C1 segment of cervical spinal cord (tissue), 14 donors: Measurements from ENCODE around the gene MYO1E.
"Not testable (repeated sequence)": the region's sequence is repeated elsewhere in the genome, so short reads cannot be mapped to it uniquely, and the experiment has no call there.

Source experiments
- DNase-seq, 14 donors: peaks; one replicate each; lab custom pipeline; 2025; lab: John Stamatoyannopoulos, UW

MYO1E gene

GRCh38 chr15:59372352-59373211, at the start of gene MYO1E:
TSS of gene MYO1E (minus strand) at chr15:59372871. CDS start at chr15:59372500, 371 bp downstream.
- peak; percentile 18 to 98 (median 90) for DNase-seq

DNA sequence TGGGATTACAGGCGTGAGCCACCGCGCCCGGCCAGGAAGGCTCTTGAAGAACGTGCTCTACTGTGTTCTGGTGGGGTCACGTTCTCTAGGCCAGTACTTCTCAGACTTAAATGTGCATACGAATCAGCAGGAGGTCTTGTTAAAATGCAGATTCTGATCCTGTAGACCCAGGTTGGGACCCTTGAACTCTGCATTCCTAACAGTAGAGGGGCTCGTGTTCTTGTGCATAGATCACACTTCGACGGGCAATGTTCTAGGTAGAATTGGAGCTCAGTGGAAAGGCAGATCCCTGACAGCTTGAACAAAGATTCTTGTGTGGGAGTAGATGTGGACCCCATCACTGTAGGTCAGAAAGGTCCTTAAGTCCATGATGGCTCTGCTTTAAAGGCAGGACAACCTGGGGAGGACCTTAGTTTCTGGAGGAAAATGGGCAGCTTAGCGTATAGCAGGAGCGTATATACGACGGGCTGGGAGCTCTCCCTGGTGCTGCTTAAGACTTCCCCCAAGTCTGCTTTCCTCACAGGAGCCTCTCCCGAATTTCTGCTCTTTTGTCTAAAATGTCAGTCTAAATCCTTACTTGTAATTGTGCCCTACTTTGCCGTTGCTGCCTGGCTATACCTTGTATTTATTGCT, 48.4 kb upstream of the MYO1E start:
- no peak for DNase-seq

DNA sequence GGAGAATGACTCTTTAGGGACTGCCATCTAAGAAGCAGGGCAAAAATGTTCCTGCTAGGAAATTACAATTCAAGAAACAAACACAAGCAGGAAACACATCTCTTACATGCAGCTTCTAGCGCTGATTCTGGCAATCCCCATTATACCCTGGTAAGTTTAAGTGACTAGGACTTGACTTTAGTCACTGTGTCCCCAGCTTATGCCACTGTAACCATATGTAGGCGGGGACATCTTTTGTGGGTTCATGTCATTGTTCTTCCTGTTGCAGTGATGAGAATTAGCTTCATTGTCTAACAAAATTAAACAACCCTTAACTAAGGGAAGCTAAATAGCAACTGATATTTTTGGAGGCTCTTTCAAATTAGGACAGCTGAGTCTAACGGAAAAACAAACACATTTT, 47.4 kb upstream of the MYO1E start:
- DNase-seq: no peak

DNA sequence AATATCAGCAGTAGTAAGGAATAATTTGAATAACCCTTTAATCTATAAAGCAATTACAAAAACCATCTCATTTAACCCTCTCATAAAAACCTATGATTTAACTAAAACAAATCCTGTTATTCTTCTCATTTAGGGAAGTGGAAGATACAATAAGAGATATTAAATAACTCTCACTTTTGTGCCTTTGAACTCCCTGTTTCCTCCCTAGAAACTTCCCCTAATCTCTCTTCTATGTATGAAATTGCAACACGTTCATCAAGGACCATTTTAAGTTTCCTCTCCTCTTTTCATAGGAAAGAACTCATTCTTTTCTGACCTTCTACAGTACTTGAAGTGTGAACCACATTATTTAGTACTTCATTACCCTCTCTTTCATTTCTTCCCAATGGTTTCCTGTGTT, 46.5 kb upstream of the MYO1E start:
- DNase-seq: no peak

DNA sequence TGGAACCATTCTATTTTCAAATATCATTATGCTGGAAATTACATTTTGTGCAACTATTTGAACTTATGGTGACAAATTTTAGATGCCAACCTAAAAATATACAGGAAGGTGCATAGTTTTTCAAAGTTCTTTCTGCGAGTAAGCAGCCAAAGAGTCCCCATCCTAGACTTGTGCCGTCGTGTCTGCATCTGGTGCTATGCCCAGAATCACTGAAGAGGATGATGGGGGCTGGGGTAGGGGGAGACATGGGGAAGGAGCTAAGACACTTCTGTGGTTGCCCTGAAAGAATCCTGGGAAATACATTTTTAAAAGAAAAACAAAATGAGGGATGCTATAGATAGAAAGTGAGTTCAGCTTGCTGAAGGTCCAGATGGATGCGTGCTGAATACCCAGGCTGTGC, 44.1 kb upstream of the MYO1E start:
- DNase-seq: no peak

- DNase-seq: no peak
These were observed 40.9 kb upstream of the MYO1E start for GRCh38 chr15:59413577-59413976.

- no peak for DNase-seq
These were observed 37.8 kb upstream of the MYO1E start for GRCh38 chr15:59410391-59410896.

- DNase-seq: no peak
These were observed 35.3 kb upstream of the MYO1E start for GRCh38 chr15:59407946-59408345.

GRCh38 chr15:59406446-59406845, 33.8 kb upstream of the MYO1E start:
- no peak for DNase-seq

GRCh38 chr15:59405079-59405478, 32.4 kb upstream of the MYO1E start:
- no peak for DNase-seq

DNA sequence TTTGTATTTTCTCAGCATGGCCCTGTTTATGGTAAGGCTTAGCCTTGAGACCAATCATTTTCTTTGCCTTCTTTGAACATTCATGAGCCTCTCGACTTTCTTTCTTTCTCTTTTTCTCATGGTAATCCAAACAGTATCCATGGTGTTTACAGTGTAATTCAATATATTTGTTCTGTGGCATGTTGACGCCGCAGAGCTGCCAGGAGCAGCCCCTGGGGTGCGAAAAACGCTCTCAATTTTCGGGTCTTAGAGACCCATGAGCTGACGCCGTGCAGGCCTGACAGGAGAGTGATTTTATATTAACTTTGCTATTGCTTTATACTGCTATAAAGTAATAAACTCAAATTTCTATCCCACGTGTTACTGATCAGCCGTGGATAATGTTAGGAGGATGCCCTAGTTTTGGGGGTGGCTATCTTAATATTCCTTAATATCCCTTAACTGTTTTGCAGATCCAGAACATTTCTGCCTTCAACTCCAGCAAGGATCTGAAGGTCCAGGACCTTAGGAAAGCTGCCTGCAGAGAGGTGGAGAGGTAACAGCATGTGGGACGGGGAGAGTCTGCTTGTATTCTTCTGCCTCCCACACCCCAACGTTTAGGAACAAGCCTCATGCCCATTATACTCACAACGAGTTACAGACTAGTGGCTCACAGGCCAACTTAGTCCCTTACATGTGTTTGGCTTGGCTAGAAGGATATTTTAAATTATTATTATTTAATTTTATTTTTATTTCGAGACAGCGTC, 29.3 kb upstream of the MYO1E start:
- DNase-seq: no peak

DNA sequence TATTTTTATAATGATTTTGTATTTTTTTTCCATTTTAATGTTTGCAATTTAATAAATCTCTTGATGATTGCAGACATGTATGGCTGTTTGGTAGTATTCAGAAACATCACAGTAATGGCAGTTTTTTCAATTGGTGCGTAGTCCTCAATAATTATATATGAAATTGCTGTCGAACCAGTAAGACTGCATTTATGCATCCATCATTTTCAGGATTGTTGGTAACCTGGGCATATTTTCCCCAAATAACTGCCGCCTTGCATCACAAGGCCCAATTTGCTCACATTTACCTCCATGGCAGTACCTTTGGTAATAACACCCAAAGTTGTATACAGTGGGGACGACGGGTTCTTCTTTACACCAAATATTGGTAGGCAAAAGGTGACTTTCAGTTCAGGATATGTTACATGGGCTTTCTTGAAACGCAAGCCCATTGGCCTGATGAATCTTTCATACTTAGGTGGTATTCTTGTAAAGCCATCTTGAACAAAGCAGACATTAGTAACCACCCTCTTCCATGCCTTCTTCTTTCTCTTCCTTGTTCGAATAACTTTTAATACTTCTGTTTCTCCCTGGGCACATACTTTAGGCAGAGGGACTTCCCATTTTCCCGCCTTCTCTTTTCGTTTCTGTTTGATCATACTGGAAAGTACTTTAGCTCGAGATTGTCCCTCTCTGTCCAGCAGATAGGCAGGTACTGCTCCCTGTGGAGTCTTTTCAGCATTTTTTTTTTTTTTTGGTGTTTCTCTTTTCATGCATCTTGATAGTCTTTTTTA, 28.6 kb upstream of the MYO1E start:
- not testable (repeated sequence) for DNase-seq

DNA sequence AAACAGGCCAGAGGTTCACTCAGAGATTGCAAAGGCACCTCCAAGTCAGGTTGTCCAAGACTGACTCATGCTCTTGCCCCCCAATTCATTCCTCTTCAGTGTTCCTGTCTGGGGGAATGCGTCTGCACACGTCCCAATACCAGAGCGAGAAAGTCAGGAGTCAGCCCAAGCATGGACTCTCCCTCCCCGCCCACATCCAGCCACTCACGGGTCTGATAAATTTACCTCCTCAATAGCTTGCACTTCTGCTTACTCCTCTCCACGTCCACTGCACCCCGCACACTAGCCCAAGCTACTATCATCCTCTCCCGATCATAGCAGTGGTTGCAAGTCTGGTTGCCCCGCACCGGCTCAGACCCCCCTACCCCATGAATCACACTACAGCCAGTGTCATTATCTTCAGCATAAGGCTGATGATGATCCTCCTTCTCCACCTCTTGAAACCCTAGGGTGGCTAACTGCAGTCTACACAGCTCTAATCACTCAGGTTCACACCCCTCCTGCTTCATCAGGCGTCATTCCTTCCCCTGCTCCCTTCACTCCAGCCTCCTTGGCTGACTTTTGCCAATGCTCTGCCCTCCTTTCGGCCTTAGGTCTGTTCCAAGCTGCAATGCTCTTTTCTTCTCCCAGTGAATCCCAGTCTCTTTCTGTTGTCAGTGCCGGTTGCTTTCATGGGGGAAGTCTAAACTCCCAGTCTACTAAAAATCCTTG, 27.6 kb upstream of the MYO1E start:
- DNase-seq: peak in 1 of 14 donors; percentile 21

DNA sequence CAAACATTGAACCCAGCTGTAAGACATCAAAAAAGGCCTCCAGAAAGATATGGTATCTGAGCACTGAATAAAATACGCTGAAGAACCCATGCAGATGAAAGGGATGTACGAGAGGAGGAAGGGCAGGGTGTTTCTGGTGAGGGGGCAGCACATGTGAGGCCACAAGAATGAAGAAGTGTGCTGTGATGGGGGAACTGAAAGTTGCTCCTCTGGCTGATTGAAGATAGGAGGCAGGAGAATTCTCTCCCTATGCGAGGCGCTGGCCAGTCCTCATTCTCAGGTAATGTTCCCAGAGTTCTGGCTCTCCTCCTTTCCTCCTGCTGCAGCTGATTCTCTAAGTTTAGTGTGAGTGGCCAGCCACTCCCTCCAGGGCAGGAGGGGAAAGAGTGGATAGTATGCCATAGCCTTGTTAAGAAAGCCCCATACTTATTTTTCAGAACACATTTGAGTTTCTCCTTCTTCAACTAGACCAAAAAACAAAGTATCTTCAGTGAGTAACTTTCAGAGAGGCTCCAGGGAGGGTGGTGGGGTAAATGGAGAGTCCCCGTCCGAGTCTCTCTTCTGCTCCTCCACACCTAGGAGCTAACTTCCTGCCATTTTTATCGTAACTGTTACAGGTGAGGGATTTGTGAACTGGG, 26.9 kb upstream of the MYO1E start:
- DNase-seq: peak in 7 of 14 donors; percentile 9 to 48 (median 30)

DNA sequence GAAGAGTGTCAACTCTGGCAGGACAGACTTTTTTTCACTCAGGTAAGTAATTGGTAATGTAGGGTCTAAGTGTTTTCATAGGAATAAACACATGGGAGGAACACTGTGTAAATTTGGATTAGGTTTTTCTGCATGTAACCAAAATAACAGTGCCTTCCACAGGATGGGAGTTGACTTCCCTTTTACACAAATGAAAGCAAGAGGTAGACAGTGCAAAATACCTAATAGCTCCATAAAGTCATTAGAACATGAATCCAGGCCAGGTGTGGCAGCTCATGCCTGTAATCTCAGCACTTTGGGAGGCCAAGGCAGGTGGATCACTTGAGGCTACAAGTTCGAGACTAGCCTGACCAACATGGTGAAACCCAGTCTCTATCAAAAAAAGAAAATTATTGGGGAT, 25.5 kb upstream of the MYO1E start:
- no peak for DNase-seq

GRCh38 chr15:59396679-59397078, 24.0 kb upstream of the MYO1E start:
- DNase-seq: no peak

DNA sequence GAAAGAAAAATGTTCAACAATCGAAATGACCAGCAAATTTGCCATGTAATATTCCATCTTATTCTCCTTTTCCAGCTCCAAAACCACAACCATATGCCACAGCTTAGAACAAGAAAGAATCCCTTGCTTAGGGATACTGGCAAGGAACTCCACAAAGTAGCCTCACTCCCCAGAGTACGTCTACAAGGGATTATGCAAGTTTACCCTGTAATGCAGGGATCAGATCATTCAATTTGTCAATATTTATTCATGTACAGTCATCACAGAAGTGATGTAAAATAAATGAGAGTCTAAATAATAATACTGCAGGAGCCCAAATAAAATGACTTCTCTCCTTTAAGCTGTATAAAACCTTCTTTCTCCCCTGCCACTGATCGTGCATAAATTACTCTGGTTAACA, 23.5 kb upstream of the MYO1E start:
- DNase-seq: no peak

DNA sequence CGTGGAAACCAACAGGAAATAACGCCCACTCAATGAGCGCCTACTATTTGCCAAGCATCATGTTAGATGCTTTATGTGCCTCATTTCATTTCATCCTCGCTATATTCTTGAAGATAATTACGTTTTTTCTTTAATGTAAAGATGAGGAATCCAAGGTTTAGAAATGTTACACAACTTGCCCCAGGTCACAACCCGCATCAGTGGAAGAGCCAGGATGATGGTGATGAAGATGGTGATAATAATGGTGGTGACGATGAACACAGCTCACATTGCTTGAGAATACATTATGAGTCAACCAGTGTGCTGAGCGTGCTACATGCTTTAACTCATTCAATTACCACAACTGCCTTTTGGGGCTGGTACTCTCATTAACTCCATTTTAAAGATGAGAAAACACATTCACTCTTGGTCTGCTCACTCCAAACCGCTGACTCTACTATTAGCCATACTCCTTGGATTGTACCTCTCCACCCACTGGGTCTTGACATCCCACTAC, 21.5 kb upstream of the MYO1E start:
- no peak for DNase-seq

GRCh38 chr15:59392299-59392698, 19.6 kb upstream of the MYO1E start:
- no peak for DNase-seq

GRCh38 chr15:59388670-59389069, 16.0 kb upstream of the MYO1E start:
- DNase-seq: no peak
